H1 (cell line): ENCODE measurements around the gene MARK3. TPM values are rescaled to one million over a fixed set of nuclear protein-coding genes. Genes with fewer than 3 reads are reported as not detected.
A peak's percentile ranks its signal among the peaks of the same experiment; 100 is the strongest.

ENCODE experiments used
- CTCF ChIA-PET: fragments of 300-600 bp; sonication (Branson Sonifier 250); formaldehyde crosslinking; loops from one replicate; lab custom pipeline; 2021; ENCODE audit not compliant: partially characterized antibody; lab: Charles Lee
- POLR2A ChIA-PET: fragments of 300-600 bp; sonication (Branson Sonifier 250); formaldehyde crosslinking; loops from one replicate; lab custom pipeline; 2021; ENCODE audit warnings: inconsistent platforms; ENCODE audit not compliant: partially characterized antibody; lab: Charles Lee
- DNase-seq, 2 experiments: peaks; one replicate each; pipeline versions ENCODE4 v3.0.0 to v3.0.0-alpha.2; 2010 to 2022; ENCODE audit warnings: low spot score in 2 of 2, low read depth in 1 of 2, mixed read lengths in 1 of 2
- FAIRE-seq: peaks from 2 replicates; lab custom pipeline; 2011; peaks lifted over from hg19 to GRCh38; lab: Jason Lieb, UNC
- H2AFZ ChIP-seq: 2 replicates; pipeline ENCODE4 v1.8.1; 2012; ENCODE audit warnings: low read length, inconsistent platforms
- H2AK5ac ChIP-seq: 2 replicates; pipeline ENCODE4 v1.6.1; 2013; ENCODE audit warnings: low read depth, low read length
- H2BK120ac ChIP-seq: replicated peaks from 2 replicates; pipeline ENCODE3; 2013; ENCODE audit warnings: low read depth, low read length, inconsistent platforms
- H2BK12ac ChIP-seq: 2 replicates; pipeline ENCODE4 v1.6.1; 2013; ENCODE audit warnings: low read depth, low read length
- H2BK15ac ChIP-seq: 2 replicates; pipeline ENCODE4 v1.6.1; 2013; ENCODE audit warnings: low read length
- H2BK20ac ChIP-seq: 2 replicates; pipeline ENCODE4 v1.6.1; 2013; ENCODE audit warnings: low read length
- H2BK5ac ChIP-seq: 2 replicates; pipeline ENCODE4 v1.6.1; 2013; ENCODE audit warnings: low read depth, low read length
- H3K14ac ChIP-seq: 2 replicates; pipeline ENCODE4 v1.6.1; 2013; ENCODE audit warnings: inconsistent platforms; ENCODE audit not compliant: insufficient read length
- H3K18ac ChIP-seq: 2 replicates; pipeline ENCODE4 v1.6.1; 2013; ENCODE audit warnings: low read length; ENCODE audit errors: extremely low read depth
- H3K23ac ChIP-seq: 2 replicates; pipeline ENCODE4 v1.6.1; 2013; ENCODE audit warnings: inconsistent platforms; ENCODE audit not compliant: insufficient read length
- H3K23me2 ChIP-seq: 2 replicates; pipeline ENCODE4 v1.6.1; 2013; ENCODE audit warnings: low read depth, low read length
- H3K27ac ChIP-seq: 2 replicates; pipeline ENCODE4 v1.6.1; 2011; ENCODE audit warnings: low read depth, low read length, inconsistent platforms
- H3K27me3 ChIP-seq, 4 experiments: replicated peaks in 1 of 4; 1 replicate in 1 of 4; 2 replicates in 3 of 4; pipeline versions ENCODE4 v1.6.1 to v1.8.1; 2011 to 2013; ENCODE audit warnings: low read length in 3 of 4, mild to moderate bottlenecking in 3 of 4, inconsistent platforms in 2 of 4, mixed read lengths in 2 of 4, moderate library complexity in 1 of 4; ENCODE audit not compliant: control insufficient read depth in 3 of 4, insufficient read depth in 3 of 4; ENCODE audit errors: extremely low read depth in 1 of 4
- H3K36me3 ChIP-seq, 4 experiments: 2 replicates each; pipeline versions ENCODE4 v1.6.1 to v1.8.1; 2011 to 2013; ENCODE audit warnings: mild to moderate bottlenecking in 4 of 4, low read length in 3 of 4, moderate library complexity in 2 of 4, control low read depth in 1 of 4, inconsistent platforms in 1 of 4; ENCODE audit not compliant: insufficient read depth in 4 of 4, control insufficient read depth in 2 of 4
- H3K4ac ChIP-seq: replicated peaks from 2 replicates; pipeline ENCODE3; 2013; ENCODE audit warnings: low read length, low read depth, mixed read lengths, inconsistent platforms; ENCODE audit not compliant: insufficient read length
- H3K4me1 ChIP-seq, 4 experiments: replicated peaks in 1 of 4; 1 replicate in 1 of 4; 2 replicates in 3 of 4; pipeline versions ENCODE4 v1.6.1 to v1.8.1; 2011 to 2013; ENCODE audit warnings: low read length in 3 of 4, inconsistent platforms in 2 of 4, mixed read lengths in 1 of 4; ENCODE audit not compliant: insufficient read depth in 4 of 4, control insufficient read depth in 3 of 4
- H3K4me2 ChIP-seq, 2 experiments: 2 replicates each; pipeline versions ENCODE4 v1.6.1 to v1.8.1; 2011 to 2013; ENCODE audit warnings: low read depth in 2 of 2, low read length in 2 of 2, control low read depth in 1 of 2, inconsistent platforms in 1 of 2, mild to moderate bottlenecking in 1 of 2; ENCODE audit not compliant: insufficient read depth in 1 of 2
- H3K4me3 ChIP-seq, 4 experiments: fragments of 200-600, 300-600 bp in 1 of 4; sonication (generic), shearing (Covaris generic), sonication (Bioruptor Twin) in 1 of 4; 2 replicates each; pipeline versions ENCODE4 v1.5.1 to v1.8.1; 2011 to 2016; ENCODE audit warnings: low read length in 4 of 4, low read depth in 3 of 4, control low read depth in 2 of 4, inconsistent platforms in 2 of 4, mild to moderate bottlenecking in 2 of 4, mixed read lengths in 1 of 4, moderate library complexity in 1 of 4; ENCODE audit not compliant: insufficient read depth in 2 of 4; ENCODE audit errors: extremely low read depth in 1 of 4
- H3K56ac ChIP-seq: replicated peaks from 2 replicates; pipeline ENCODE3; 2013; ENCODE audit warnings: low read depth, mild to moderate bottlenecking, mixed read lengths, low read length, inconsistent platforms; ENCODE audit not compliant: insufficient read length
- H3K79me1 ChIP-seq: 2 replicates; pipeline ENCODE4 v1.6.1; 2013; ENCODE audit warnings: low read depth, low read length, control low read depth
- H3K79me2 ChIP-seq, 2 experiments: 2 replicates each; pipeline versions ENCODE4 v1.6.1 to v1.8.1; 2012 to 2013; ENCODE audit warnings: low read length in 2 of 2, mild to moderate bottlenecking in 2 of 2, inconsistent platforms in 1 of 2; ENCODE audit not compliant: insufficient read depth in 2 of 2, control insufficient read depth in 1 of 2
- H3K9ac ChIP-seq, 4 experiments: replicated peaks in 1 of 4; 1 replicate in 1 of 4; 2 replicates in 3 of 4; pipeline versions ENCODE4 v1.6.1 to v1.8.1; 2011 to 2013; ENCODE audit warnings: low read depth in 3 of 4, low read length in 3 of 4, control low read depth in 2 of 4, mild to moderate bottlenecking in 2 of 4, moderate library complexity in 2 of 4, inconsistent platforms in 1 of 4; ENCODE audit errors: extremely low read depth in 1 of 4
- H3K9me3 ChIP-seq, 2 experiments: 2 replicates each; pipeline versions ENCODE4 v1.6.1 to v1.8.1; 2012 to 2013; ENCODE audit warnings: mild to moderate bottlenecking in 2 of 2, moderate library complexity in 2 of 2, control low read depth in 1 of 2, inconsistent platforms in 1 of 2, low read depth in 1 of 2, low read length in 1 of 2, mixed read lengths in 1 of 2; ENCODE audit not compliant: insufficient read depth in 2 of 2
- H4K20me1 ChIP-seq, 2 experiments: replicated peaks in 1 of 2; 2 replicates each; pipeline versions ENCODE3 to v1.8.1; 2011 to 2013; ENCODE audit warnings: inconsistent platforms in 2 of 2, low read length in 2 of 2, mild to moderate bottlenecking in 1 of 2; ENCODE audit not compliant: insufficient read depth in 2 of 2, control insufficient read depth in 1 of 2
- H4K5ac ChIP-seq: 2 replicates; pipeline ENCODE4 v1.6.1; 2013; ENCODE audit warnings: low read length, low read depth, mixed read lengths, inconsistent platforms; ENCODE audit not compliant: insufficient read length
- H4K8ac ChIP-seq: 2 replicates; pipeline ENCODE4 v1.8.0; 2013; ENCODE audit warnings: mild to moderate bottlenecking, moderate library complexity, low read length, inconsistent platforms; ENCODE audit not compliant: insufficient read depth; ENCODE audit errors: extremely low read depth
- H4K91ac ChIP-seq: replicated peaks from 2 replicates; pipeline ENCODE3; 2013; ENCODE audit warnings: low read length, mixed read lengths, inconsistent platforms; ENCODE audit not compliant: insufficient read length
- CEBPB ChIP-seq: IDR thresholded peaks from 2 replicates; pipeline ENCODE4 v1.6.1; 2012; ENCODE audit warnings: low read depth, low read length
- JUN ChIP-seq: IDR thresholded peaks from 2 replicates; pipeline ENCODE4 v1.6.1; 2011; ENCODE audit warnings: low read depth, mild to moderate bottlenecking, improper control_type of control experiment, low read length
- POLR2A ChIP-seq, 2 experiments: IDR thresholded peaks; 1 replicate in 1 of 2; 2 replicates in 1 of 2; pipeline ENCODE4 v1.6.1; 2011; ENCODE audit warnings: low read depth in 2 of 2, low read length in 2 of 2, mild to moderate bottlenecking in 2 of 2; ENCODE audit errors: control extremely low read depth in 1 of 2
- RBBP5 ChIP-seq: IDR thresholded peaks from 2 replicates; pipeline ENCODE4 v1.7.1; 2012; ENCODE audit warnings: low read depth, mild to moderate bottlenecking, inconsistent platforms, low read length, moderate library complexity, borderline replicate concordance
- SP1 ChIP-seq: IDR thresholded peaks from 2 replicates; pipeline ENCODE4 v1.6.1; 2011; ENCODE audit warnings: low read depth, low read length
- TBP ChIP-seq: IDR thresholded peaks from 2 replicates; pipeline ENCODE4 v1.6.1; 2011; ENCODE audit warnings: low read depth, low read length, improper control_type of control experiment
- ZNF274 ChIP-seq: IDR thresholded peaks from 2 replicates; pipeline ENCODE4 v1.7.0; 2012; ENCODE audit warnings: low read length, borderline replicate concordance; ENCODE audit errors: extremely low read depth
- WGBS, 2 experiments: shearing (Covaris generic) in 1 of 2; methylation state at CpG; one replicate each; pipeline versions ENCODE4 v1.1.6 to v1.1.7; 2013 to 2015; ENCODE audit warnings: low lambda C conversion rate in 2 of 2, mixed read lengths in 2 of 2, inconsistent platforms in 1 of 2, low coverage in 1 of 2, missing lambda C conversion rate in 1 of 2; ENCODE audit not compliant: insufficient replicate concordance in 2 of 2, insufficient coverage in 1 of 2, insufficient read length in 1 of 2; ENCODE audit errors: extremely low coverage in 1 of 2, missing lambda C conversion rate in 1 of 2; 5-methylcytosine and 5-hydroxymethylcytosine counted together
- polyA plus RNA-seq, 7 experiments: library from polyadenylated mRNA; depleted of rRNA in 3 of 7; stranded (reverse) in 5 of 7; unstranded in 2 of 7; fragments of >200 nt in 5 of 7; fragments of 200-250 nt in 2 of 7; gene quantifications; 1 replicate in 5 of 7; 2 replicates in 1 of 7; 4 replicates in 1 of 7; pipeline versions ENCODE4 v1.2.1 to v1.2.3, GENCODE V29; 2011 to 2013; ENCODE audit warnings: missing spikeins in 2 of 7, mixed read lengths in 2 of 7
- total RNA-seq: library from RNA; stranded (reverse); fragmentation: NEBNext Ultra II Directional; extraction: Animal tissue kit (Norgen Biotek cat#: 25700); gene quantifications from 2 replicates; pipeline ENCODE4 v1.2.1, GENCODE V29; 2021

Gene MARK3
- total and polyA plus RNA-seq, 2 of the 8 experiments (the other 6 are each of a cell fraction or from before 2014, with no cell fraction given): 39.4 to 76.9 TPM

DNA sequence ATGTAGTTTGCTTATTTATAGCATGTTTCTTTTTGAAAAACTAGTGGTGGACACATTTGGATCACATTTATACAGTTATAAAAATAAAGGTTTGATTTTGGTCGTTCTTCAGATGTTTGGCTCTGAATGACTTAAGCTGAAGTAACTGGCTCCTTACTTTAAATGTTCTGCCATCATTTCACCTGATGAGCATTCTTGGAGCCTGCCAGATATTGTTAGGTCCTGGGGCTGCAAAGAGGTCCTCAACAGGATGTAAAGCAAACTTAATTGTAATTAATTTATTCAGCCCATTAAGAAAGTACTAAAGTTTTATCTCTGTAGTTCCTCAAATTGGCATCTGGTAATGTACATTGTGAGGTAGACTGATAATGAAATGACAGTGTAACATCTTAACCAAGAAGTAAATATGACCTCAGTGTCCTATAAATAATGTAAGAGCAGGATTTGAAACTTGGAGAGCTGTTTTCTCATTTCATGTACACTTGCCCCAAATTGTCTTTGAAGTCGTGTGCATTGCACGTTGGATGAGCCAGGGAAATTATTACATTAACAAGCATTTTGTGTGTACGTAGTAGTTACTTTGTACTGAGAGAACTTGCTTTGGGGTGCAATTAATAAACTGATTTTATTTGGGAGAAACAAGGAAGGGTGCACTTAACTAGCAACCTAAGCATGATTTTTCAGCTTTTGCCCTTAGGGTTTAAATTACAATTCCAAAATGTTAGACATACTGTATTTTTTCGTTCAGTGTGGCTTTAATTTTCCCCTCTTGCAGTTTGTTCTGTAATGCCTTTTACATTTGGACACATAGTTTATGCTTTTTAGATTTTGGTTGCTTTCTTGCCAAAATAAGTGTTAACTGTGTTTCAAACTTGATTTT is 43.7 kb upstream of the MARK3 start:
- POLR2A ChIA-PET: interaction anchor here (0.7 to 16.0 kb wide), 18 partner anchors 5 to 220 kb away, joined by 3 to 247 read pairs (median 5); partner anchors contain the start of gene BAG5
- H4K20me1 ChIP-seq: peaks cover 10 to 18% of the 10 kb centered on the region in 2 experiments
- WGBS, 2 experiments: 96% methylated on average over 5 of the region's 5 CpGs; no CpG with 5 or more reads in 1 of the 2 experiments

More for the DNA sequence above, 43.7 kb upstream of the MARK3 start:
- H3K56ac ChIP-seq: no peak overlapping the region
- H2AFZ ChIP-seq: no peak overlapping the region
- no peaks in the 10 kb centered on the region for H3K9me3 ChIP-seq
- no peak overlapping the region for H4K8ac ChIP-seq
- no peak overlapping the region for H3K18ac ChIP-seq
- no peak overlapping the region for H3K4me2 ChIP-seq
- no peak overlapping the region for H3K23ac ChIP-seq
- CTCF ChIA-PET: no interaction called here
- no peaks in the 10 kb centered on the region for H3K27me3 ChIP-seq
- H3K9ac ChIP-seq: no peak overlapping the region
- H4K5ac ChIP-seq: no peak overlapping the region
- DNase-seq (no peak), FAIRE-seq (no peak)
- no peak overlapping the region for H3K4ac ChIP-seq
- no peak overlapping the region for H2BK5ac ChIP-seq
- H2BK20ac ChIP-seq: no peak overlapping the region
- peaks cover 49 to 86% (median 73%) of the 10 kb centered on the region in 4 experiments for H3K36me3 ChIP-seq
- H2BK120ac ChIP-seq: no peak overlapping the region
- peaks cover 0 to 9% of the 10 kb centered on the region in 2 experiments; a peak in 2 of 4 replicates for H3K79me2 ChIP-seq
- no peak overlapping the region for H3K4me3 ChIP-seq
- no peak overlapping the region for H2BK15ac ChIP-seq
- no peaks in the 10 kb centered on the region for H3K4me1 ChIP-seq
- TF ChIP-seq TBP (no peak), CEBPB (no peak), SP1 (no peak), RBBP5 (no peak), ZNF274 (no peak), POLR2A (IDR thresholded peaks at IDR 0.05; ENCODE audit: control extremely low read depth in 1 of 2, low read depth in 2 of 2, low read length in 2 of 2) (peak in 1 of 2 experiments; percentile 55; a peak in 2 of 3 replicates), JUN (no peak)
- H3K14ac ChIP-seq: no peak overlapping the region
- H3K27ac ChIP-seq: no peak overlapping the region
- no peak overlapping the region for H2BK12ac ChIP-seq
- no peaks in the 10 kb centered on the region for H3K23me2 ChIP-seq
- H4K91ac ChIP-seq: no peak overlapping the region
- H2AK5ac ChIP-seq: no peak overlapping the region
- no peaks in the 10 kb centered on the region for H3K79me1 ChIP-seq
